ENCODE data around the gene RHD.
"Not testable (repeated sequence)": the region's sequence is repeated elsewhere in the genome, so short reads cannot be mapped to it uniquely, and the experiment has no call there.

DNA sequence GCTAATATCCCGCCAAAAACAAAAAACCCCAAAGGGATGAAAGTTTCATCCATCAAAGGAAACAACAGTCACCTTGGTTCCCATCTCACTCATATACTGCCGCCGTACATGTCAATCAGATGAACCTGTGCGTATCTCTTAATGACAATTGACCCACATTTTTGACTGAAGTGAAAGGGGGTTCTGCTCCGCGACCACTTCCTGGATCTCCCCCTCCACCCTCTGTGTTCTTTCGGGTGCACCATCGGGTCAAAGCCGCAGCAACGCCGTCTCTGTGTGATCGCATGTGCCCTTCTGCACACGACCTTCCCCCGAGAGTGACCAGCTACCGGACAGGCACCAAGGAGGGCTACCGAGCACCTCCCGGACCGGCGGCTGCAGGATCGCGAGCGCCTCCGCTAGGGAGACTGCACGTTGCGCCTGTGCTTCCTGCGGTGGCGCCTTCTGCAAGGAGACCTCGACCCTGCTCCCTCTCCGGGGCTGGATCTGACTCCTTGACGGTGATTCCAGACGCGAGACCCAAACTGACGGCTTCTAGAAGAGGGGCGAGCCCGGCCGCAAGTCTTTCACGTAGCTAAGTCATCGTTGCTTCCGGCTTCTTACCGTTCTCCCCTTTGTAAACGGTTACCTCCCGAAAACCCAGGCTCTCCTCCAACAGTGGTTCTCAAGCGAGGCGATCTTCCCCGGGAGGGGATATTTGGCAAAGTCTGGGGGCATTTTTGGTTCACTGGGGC is 5.6 kb upstream of the RHD start:
- peak in 2 of 3 donors; percentile 27 to 38 for TF ChIP-seq POLR2AphosphoS5 (IDR thresholded peaks at IDR 0.05)
- TF ChIP-seq, protein P1, sequence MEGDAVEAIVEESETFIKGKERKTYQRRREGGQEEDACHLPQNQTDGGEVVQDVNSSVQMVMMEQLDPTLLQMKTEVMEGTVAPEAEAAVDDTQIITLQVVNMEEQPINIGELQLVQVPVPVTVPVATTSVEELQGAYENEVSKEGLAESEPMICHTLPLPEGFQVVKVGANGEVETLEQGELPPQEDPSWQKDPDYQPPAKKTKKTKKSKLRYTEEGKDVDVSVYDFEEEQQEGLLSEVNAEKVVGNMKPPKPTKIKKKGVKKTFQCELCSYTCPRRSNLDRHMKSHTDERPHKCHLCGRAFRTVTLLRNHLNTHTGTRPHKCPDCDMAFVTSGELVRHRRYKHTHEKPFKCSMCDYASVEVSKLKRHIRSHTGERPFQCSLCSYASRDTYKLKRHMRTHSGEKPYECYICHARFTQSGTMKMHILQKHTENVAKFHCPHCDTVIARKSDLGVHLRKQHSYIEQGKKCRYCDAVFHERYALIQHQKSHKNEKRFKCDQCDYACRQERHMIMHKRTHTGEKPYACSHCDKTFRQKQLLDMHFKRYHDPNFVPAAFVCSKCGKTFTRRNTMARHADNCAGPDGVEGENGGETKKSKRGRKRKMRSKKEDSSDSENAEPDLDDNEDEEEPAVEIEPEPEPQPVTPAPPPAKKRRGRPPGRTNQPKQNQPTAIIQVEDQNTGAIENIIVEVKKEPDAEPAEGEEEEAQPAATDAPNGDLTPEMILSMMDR (IDR thresholded peaks at IDR 0.05 in 8 of 11, conservative IDR thresholded peaks at IDR 0.05 in 3 of 11), result not testable (repeated sequence)

Measured in spleen (tissue), 7 donors.